GM12892 (cell line): ENCODE data around the gene CPA5.

ENCODE experiments used
- POLR2A ChIP-seq: IDR thresholded peaks from 2 replicates; pipeline ENCODE4 v1.6.1; 2011; ENCODE audit warnings: low read depth, low read length, control low read depth
- POLR2AphosphoS5 ChIP-seq: IDR thresholded peaks from 2 replicates; pipeline ENCODE4 v1.6.1; 2011; ENCODE audit warnings: low read depth, low read length, control low read depth
- TAF1 ChIP-seq: IDR thresholded peaks from 2 replicates; pipeline ENCODE4 v1.6.1; 2011; ENCODE audit warnings: low read depth, mild to moderate bottlenecking, control low read depth, low read length, borderline replicate concordance

DNA sequence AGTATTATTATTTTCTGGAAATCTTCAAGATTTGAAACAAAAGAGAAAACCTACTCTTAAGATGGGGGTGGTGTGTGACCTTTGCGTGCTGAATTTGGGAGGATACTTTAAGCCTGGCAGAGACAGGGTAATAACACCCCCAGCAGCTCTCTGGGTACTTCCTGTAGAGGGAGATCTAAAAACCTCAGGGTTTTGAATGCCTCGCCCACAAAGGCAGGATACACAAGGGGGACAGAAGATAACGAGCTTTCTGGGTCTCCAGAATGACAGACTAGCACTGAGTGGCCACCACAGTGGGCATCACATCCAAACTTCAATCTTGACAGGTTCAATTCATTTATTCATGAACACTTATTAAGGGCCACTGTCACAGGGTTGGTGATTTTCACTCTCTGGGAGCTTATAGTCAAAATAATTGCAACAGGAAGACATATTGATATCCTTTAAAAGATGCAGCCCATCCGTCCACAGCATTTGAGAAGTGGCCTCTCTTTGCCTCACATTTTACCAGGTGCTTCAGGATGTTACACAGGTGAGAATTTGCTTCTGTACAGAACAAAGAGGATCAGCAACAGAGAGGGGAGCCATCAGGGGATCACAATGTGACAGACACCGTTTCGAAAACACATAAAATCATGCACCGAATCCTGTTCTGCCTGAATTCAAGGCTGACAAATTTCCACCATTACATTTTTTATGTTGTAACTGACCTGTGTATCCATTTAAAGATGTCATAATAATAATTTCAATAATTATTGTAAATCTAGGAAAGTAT, 50.0 kb downstream of the CPA5 start:
- TF ChIP-seq TAF1 (no peak), POLR2AphosphoS5 (no peak), POLR2A (no peak)
